Activated CD4-positive, alpha-beta memory T cell treated with anti-CD3 and anti-CD28 coated beads, Interleukin-2, amount 10 ng/mL, durations not matched to agents 7 days and 5 days (primary cell): ENCODE measurements around the gene OGDH. TPM values are rescaled to one million over a fixed set of nuclear protein-coding genes. Genes with fewer than 3 reads are reported as not detected.

ENCODE experiments used
- CTCF ChIA-PET: fragments of 350-600 bp; sonication (Branson Sonifier 250); formaldehyde crosslinking; loops from one replicate; lab custom pipeline; 2021; ENCODE audit warnings: antibody characterized with exemption, inconsistent platforms; lab: Charles Lee
- POLR2A ChIA-PET: fragments of 350-600 bp; sonication (Branson Sonifier 250); formaldehyde crosslinking; loops from one replicate; lab custom pipeline; 2021; ENCODE audit warnings: antibody characterized with exemption; lab: Charles Lee
- DNase-seq: peaks from one replicate; pipeline ENCODE4 v3.0.0-alpha.2; 2020
- H3K27ac Mint-ChIP-seq: one replicate; pipeline ENCODE4 v1.8.0; 2021; ENCODE audit warnings: mild to moderate bottlenecking, mixed read lengths
- H3K27me3 Mint-ChIP-seq: one replicate; pipeline ENCODE4 v1.8.0; 2021; ENCODE audit warnings: mixed read lengths
- H3K36me3 Mint-ChIP-seq: one replicate; pipeline ENCODE4 v1.8.0; 2021; ENCODE audit warnings: low read depth, mixed read lengths
- H3K4me1 Mint-ChIP-seq: one replicate; pipeline ENCODE4 v1.8.0; 2021; ENCODE audit warnings: mixed read lengths
- H3K4me3 Mint-ChIP-seq: one replicate; pipeline ENCODE4 v1.8.0; 2021; ENCODE audit warnings: mild to moderate bottlenecking, mixed read lengths
- H3K9me3 Mint-ChIP-seq: one replicate; pipeline ENCODE4 v1.8.0; 2021; ENCODE audit warnings: mixed read lengths
- total RNA-seq, 2 experiments: library from RNA; stranded (reverse); gene quantifications; one replicate each; pipeline ENCODE4 v1.2.3, GENCODE V29; 2021

Gene OGDH
- total RNA-seq, 2 experiments from 2014 or later, result 164 to 166 TPM

DNA sequence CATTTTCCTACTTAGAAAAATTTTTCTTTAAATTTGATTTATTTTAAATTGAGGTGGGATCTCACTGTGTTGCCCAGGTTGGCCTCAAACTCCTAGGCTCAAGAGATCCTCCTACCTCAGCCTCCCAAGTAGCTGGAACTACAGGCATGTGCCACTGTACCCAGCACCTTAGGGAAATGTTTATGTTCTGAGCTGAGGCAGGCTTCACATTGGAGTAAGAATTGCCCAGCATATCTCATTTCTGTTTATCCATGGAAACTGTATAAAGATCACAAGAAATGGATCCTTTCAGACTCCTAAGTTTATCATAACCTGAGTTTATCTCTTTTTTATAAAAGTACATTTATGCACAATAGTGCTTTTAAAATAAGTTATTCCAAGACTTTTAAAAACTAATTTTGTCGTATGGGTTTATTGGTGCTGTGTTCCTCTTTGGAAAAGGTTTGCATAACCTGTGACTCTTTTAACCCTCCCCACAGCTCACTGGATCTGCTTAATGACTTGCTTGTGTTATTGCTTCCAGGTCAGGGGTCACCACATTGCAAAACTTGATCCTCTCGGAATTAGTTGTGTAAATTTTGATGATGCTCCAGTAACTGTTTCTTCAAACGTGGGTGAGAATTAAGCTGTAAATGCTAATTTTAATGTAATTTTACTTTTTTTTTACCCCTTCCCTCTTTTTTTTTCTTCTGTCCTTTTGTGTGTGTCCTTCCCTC, 40.7 kb downstream of the OGDH start:
- peaks cover 15% of the 10 kb centered on the region for H3K4me1 Mint-ChIP-seq

DNA sequence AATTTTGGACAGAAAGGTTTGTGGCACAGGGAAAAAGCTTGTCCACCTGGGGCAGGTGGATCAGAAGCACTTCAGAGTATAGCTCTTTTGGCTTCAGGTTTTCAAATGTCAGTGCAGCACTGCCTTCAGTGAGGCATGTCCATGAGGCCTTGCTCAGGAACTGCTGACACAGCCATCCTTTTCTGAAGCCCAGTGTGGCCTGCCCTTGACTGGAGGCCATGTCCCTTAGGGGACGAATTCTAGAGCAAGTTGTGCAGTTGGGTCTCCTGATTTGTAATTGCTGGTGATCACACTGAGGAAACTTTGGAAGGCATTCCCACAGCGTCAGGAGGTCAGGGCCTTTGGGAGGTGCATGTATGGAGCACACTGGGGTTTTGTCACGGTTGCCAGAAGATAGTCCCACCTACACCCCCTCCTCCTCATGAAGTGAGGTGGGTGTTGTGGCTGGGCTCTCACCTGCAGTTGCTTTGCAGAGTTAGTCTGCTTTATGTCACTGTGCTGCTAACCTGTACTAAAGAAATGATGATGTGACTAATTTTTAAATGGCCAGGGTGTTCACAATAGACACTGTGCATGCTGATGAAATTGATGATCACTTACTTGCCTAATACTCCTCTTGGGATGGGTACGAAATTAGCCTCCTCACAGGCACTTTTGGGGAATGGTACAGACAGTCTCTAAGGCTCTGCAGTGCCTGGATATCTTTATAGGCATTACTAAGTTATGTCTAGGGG, 41.7 kb downstream of the OGDH start:
- ChIA-PET CTCF (interaction anchor here (0.8 kb wide), 1 partner anchor 17 kb away, joined by 3 read pairs; no protein-coding TSS in a partner anchor), POLR2A (interaction anchor here (2.3 kb wide), 1 partner anchor 10 kb away, joined by 12 read pairs; no protein-coding TSS in a partner anchor)
- Mint-ChIP-seq H3K4me3 (no peak overlapping the region), H3K36me3 (peaks cover 67% of the 10 kb centered on the region), H3K9me3 (no peaks in the 10 kb centered on the region), H3K27me3 (no peaks in the 10 kb centered on the region), H3K27ac (no peak overlapping the region), H3K4me1 (peaks cover 11% of the 10 kb centered on the region)
- DNase-seq, result no peak

More for the DNA sequence above, 40.7 kb downstream of the OGDH start:
- Mint-ChIP-seq H3K9me3 (no peaks in the 10 kb centered on the region), H3K27me3 (no peaks in the 10 kb centered on the region), H3K36me3 (peaks cover 66% of the 10 kb centered on the region), H3K27ac (no peak overlapping the region), H3K4me3 (no peak overlapping the region)
- ChIA-PET CTCF (no interaction called here), POLR2A (interaction anchor here (2.3 kb wide), 1 partner anchor 9 kb away, joined by 12 read pairs; no protein-coding TSS in a partner anchor)
- no peak for DNase-seq

DNA sequence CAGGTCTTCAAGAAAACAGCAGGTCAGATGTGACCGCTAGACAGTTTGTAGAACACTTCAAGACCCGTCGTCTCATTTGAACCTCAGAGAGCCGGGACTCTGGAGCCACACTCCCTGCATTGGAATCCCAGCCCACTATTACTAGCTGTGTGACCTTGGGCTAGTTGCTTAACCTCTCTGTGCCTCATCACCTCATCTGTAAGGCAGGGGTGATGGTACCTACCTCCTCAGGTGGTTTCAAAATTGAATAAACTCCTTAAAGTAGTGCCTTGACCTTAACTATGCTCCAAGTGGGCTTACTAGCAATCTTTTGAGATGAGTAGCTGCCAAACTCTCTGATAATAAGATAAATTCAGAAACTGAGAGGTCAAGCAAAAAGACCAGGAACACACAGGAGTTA, 43.8 kb downstream of the OGDH start:
- Mint-ChIP-seq H3K9me3 (no peaks in the 10 kb centered on the region), H3K27me3 (no peaks in the 10 kb centered on the region), H3K4me1 (peaks cover 2% of the 10 kb centered on the region), H3K27ac (no peak overlapping the region), H3K4me3 (no peak overlapping the region), H3K36me3 (peaks cover 65% of the 10 kb centered on the region)
- ChIA-PET CTCF (interaction anchor here (1.3 kb wide), 1 partner anchor 14 kb away, joined by 3 read pairs; no protein-coding TSS in a partner anchor), POLR2A (interaction anchor here (0.8 to 1.8 kb wide), 3 partner anchors 11 to 148 kb away, joined by 3 to 7 read pairs (median 3); no protein-coding TSS in a partner anchor)
- DNase-seq, result no peak

DNA sequence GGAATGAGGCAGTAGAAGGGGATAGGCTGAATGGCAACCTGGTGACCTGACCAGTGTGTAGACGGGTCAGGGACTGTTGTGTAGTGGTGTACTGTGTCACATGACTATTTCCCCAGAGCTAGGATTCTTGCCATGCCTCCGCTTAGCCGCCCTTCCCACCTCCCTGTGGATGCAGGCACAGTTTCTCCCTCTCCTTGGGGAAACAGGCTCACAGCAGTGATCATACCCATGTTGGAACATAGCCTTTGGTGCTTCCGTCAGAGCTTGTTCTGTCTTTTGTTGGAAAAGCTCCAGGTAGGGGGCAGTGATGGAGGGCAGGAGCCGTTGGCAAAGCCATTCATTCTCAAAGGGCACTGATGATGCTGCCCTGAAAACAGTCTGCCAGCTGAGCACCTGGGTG, 44.3 kb downstream of the OGDH start:
- Mint-ChIP-seq H3K27me3 (no peaks in the 10 kb centered on the region), H3K9me3 (no peaks in the 10 kb centered on the region), H3K4me3 (no peak overlapping the region), H3K4me1 (peaks cover 2% of the 10 kb centered on the region), H3K36me3 (peaks cover 69% of the 10 kb centered on the region), H3K27ac (peak overlapping the region; percentile 28)
- no peak for DNase-seq
- ChIA-PET POLR2A (interaction anchor here (0.8 to 1.8 kb wide), 3 partner anchors 11 to 148 kb away, joined by 3 to 7 read pairs (median 3); no protein-coding TSS in a partner anchor), CTCF (interaction anchor here (1.3 kb wide), 1 partner anchor 14 kb away, joined by 3 read pairs; no protein-coding TSS in a partner anchor)

DNA sequence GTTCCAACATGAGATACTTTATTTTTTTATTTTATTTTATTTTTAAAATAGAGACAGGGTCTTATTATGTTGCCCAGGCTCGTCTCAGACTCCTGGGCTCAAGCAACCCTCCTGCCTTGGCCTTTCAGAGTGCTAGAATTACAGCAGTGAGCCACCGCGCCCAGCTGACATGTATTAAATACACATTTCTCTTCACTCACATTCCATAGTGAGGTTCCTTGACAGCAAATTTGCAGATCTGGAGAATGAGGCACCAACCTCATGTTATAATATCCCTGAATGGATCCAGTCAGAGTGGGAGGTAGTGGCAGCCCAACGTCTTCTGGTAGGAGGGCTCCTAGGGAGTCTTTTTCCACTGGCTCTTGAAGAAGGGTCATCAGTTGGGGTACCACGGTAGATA, 46.1 kb downstream of the OGDH start:
- peaks cover 4% of the 10 kb centered on the region for H3K9me3 Mint-ChIP-seq
- no peaks in the 10 kb centered on the region for H3K27me3 Mint-ChIP-seq
- H3K27ac Mint-ChIP-seq, result no peak overlapping the region
- DNase-seq, result no peak
- ChIA-PET POLR2A (interaction anchor here (0.9 kb wide), 1 partner anchor 46 kb away, joined by 3 read pairs; the partner anchor contains the start of gene OGDH), CTCF (no interaction called here)
- H3K36me3 Mint-ChIP-seq, result peaks cover 74% of the 10 kb centered on the region
- no peaks in the 10 kb centered on the region for H3K4me1 Mint-ChIP-seq
- H3K4me3 Mint-ChIP-seq, result no peak overlapping the region

DNA sequence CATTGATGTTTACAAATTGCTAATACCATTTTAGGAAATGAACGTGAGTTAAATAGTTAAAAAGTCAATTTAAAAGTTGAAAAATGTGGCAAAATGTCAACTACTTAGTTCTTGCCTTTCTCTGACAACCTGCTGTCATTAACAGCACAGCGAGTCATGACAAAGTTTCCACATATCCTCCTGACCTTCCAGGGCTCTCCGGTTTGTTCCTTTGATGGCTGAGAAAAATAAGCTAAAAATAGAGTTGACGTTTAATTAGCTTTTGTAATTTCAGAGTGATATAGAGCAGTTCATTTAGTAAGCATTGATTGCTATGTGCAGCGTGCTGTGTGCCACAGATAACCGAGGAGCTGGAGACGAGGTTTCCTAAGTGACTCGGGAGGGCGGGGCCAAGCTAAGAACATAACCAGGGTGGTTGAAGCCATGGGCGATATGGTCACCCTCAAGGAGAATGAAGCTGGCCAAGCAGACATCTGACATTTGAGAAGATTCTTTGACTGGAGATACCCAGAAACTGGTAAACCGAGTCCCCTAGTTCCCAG, 47.9 kb downstream of the OGDH start:
- H3K27me3 Mint-ChIP-seq, result no peaks in the 10 kb centered on the region
- ChIA-PET POLR2A (interaction anchor here (1.8 to 4.2 kb wide), 3 partner anchors 15 to 48 kb away, joined by 4 to 22 read pairs (median 10); partner anchors contain the start of gene OGDH), CTCF (no interaction called here)
- peaks cover 4% of the 10 kb centered on the region for H3K9me3 Mint-ChIP-seq
- no peak overlapping the region for H3K27ac Mint-ChIP-seq
- H3K36me3 Mint-ChIP-seq, result peaks cover 75% of the 10 kb centered on the region
- H3K4me1 Mint-ChIP-seq, result peaks cover 2% of the 10 kb centered on the region
- no peak overlapping the region for H3K4me3 Mint-ChIP-seq
- no peak for DNase-seq

DNA sequence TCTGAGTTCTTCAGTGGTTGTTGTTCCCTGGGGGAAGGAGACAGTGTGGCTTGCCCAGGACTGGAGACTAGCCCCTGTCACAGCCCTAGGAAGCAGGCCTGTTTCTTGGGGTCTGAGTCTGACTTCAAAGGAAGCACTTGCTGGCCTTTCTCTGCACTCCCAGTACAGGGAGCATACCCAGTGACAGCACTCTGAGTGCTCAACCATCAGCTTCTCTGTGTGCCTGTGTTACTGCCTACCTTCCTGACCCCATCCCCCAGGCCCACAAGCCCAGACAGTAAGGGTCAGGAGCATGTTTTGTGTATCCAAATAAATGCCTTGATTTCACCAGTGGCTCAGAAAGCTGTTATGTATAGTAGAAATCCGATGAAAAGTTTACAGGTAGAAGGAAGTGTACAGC, 48.9 kb downstream of the OGDH start:
- ChIA-PET CTCF (interaction anchor here (1.5 kb wide), 1 partner anchor 11 kb away, joined by 3 read pairs; no protein-coding TSS in a partner anchor), POLR2A (interaction anchor here (1.1 to 4.2 kb wide), 8 partner anchors 11 to 143 kb away, joined by 3 to 22 read pairs (median 4); partner anchors contain the start of genes OGDH and TMED4)
- Mint-ChIP-seq H3K27ac (no peak overlapping the region), H3K27me3 (no peaks in the 10 kb centered on the region), H3K4me3 (no peak overlapping the region), H3K36me3 (peaks cover 75% of the 10 kb centered on the region), H3K4me1 (peaks cover 10% of the 10 kb centered on the region), H3K9me3 (peaks cover 12% of the 10 kb centered on the region)
- no peak for DNase-seq

DNA sequence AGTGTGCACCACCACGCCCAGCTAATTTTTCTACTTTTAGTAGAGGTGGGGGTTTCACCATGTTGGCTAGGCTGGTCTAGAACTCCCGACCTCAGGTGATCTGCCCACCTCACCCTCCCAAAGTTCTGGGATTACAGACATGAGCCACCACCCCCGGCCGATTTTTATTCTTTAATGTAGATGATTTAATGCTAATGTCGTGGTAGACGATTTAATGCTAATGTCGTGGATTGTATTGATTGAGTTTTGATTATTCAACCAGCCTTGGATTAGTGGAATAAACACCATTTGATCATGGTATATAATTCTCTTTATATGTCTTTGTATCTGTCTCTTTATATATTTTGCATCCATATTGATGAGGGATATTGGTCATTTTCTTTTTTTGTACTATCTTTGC, 52.6 kb downstream of the OGDH start:
- Mint-ChIP-seq H3K27me3 (no peaks in the 10 kb centered on the region), H3K27ac (no peak overlapping the region), H3K4me3 (no peak overlapping the region), H3K9me3 (peaks cover 24% of the 10 kb centered on the region), H3K4me1 (peaks cover 14% of the 10 kb centered on the region), H3K36me3 (peaks cover 90% of the 10 kb centered on the region)
- no peak for DNase-seq
- ChIA-PET CTCF (no interaction called here), POLR2A (no interaction called here)

DNA sequence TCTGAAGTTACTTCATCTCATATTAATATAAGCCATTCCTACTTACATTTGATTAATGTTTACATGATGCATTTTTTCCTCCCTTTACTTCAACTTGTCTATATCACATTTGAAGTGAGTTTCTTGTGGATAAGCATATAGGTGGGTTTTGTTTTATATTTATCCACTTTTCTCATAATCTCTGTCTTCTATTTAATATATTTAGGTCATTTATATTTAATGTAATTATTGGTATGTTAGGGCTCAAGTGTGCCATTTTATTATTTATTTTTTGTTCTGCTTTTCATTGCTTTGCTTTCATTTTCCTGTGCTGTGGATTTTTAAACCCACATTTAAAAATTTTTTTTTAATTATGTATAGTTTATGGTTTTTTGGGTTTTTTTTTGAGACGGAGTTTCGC, 54.8 kb downstream of the OGDH start:
- ChIA-PET CTCF (no interaction called here), POLR2A (no interaction called here)
- Mint-ChIP-seq H3K36me3 (peaks cover 90% of the 10 kb centered on the region), H3K4me3 (no peak overlapping the region), H3K27me3 (no peaks in the 10 kb centered on the region), H3K9me3 (peaks cover 24% of the 10 kb centered on the region), H3K27ac (no peak overlapping the region), H3K4me1 (peaks cover 14% of the 10 kb centered on the region)
- no peak for DNase-seq

DNA sequence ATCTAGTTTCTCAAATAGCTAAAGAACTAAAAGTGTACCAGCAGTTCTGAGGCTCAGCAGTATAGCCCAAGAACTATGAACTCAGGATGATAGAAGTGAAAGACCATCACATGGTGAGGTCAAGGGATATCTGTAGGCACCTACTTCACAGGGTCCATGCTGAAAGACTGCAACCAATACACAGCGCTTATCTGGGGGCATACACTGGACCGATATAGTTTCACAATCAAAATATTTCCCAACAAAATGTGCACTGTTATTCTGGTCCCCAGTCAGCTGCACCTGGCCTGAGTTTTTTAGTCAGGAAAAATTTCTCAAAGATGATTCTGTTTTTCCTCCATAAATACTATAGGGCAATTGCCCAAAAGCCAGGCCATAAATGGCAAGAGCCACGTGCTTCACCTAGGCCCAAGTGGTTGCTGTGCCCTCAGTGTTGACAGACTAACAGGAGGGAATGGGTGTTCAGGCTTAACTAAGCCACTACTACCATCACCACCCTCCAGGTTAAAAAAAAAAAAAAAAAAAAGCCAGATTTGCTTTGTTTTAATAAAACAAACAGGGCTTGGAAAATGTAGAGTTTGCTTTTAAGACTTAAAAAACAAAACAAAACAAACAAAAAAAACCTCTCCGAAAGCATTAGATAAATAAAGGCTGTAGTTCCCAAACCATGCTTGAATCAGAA, 58.5 kb downstream of the OGDH start:
- CTCF ChIA-PET, result interaction anchor here (0.7 kb wide), 1 partner anchor 21 kb away, joined by 5 read pairs; no protein-coding TSS in a partner anchor
- no peak overlapping the region for H3K27ac Mint-ChIP-seq
- H3K4me1 Mint-ChIP-seq, result peaks cover 8% of the 10 kb centered on the region
- no peak overlapping the region for H3K4me3 Mint-ChIP-seq
- POLR2A ChIA-PET, result interaction anchor here (1.1 kb wide), 1 partner anchor 26 kb away, joined by 3 read pairs; no protein-coding TSS in a partner anchor
- no peak for DNase-seq
- H3K36me3 Mint-ChIP-seq, result peaks cover 87% of the 10 kb centered on the region
- H3K27me3 Mint-ChIP-seq, result no peaks in the 10 kb centered on the region
- peaks cover 15% of the 10 kb centered on the region for H3K9me3 Mint-ChIP-seq

DNA sequence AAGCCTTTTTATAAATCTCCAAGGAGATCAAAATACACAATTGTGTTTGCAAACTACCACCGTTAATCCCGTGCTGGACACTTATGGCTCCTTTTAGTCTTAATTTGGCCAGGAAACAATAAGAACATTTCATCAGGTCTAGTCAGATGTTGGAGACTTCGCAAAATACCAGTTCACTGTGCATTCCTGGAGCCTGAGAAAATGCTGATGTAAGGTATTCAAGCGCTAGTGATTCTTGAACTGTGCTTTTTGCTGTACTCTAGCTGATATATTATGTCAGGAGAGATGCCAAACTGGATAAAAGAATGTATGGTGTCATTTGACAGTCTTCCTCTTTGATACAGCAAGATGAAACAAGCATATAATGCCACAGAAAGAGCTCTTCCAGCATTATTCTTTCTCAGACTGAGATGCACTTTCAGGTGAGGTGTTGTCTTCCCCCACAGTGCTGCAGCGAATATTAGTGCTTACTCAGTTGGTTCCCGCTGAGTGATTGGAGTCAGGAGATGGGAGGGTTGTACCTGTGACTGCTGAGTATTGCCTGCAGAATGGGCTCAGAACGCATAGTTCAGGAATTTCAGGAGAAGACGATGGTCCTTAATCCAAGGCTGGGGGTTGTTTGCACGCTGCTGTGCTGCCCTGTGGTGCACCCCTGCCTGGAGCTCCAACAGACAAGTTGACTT, 59.2 kb downstream of the OGDH start:
- Mint-ChIP-seq H3K9me3 (peaks cover 9% of the 10 kb centered on the region), H3K4me1 (peaks cover 6% of the 10 kb centered on the region), H3K36me3 (peaks cover 83% of the 10 kb centered on the region), H3K27me3 (no peaks in the 10 kb centered on the region), H3K4me3 (no peak overlapping the region), H3K27ac (peak overlapping the region; percentile 8)
- ChIA-PET CTCF (interaction anchor here (0.8 kb wide), 1 partner anchor 10 kb away, joined by 3 read pairs; no protein-coding TSS in a partner anchor), POLR2A (interaction anchor here (0.6 to 1.0 kb wide), 3 partner anchors 10 to 32 kb away, joined by 3 read pairs; no protein-coding TSS in a partner anchor)
- DNase-seq, result no peak
